HEK293T (cell line): ENCODE measurements around the gene PCDH11Y.
"Not testable (repeated sequence)": the region's sequence is repeated elsewhere in the genome, so short reads cannot be mapped to it uniquely, and the experiment has no call there.

ENCODE experiments used
- CTBP1 ChIP-seq: fragments of 450-650 bp; IDR thresholded peaks from 2 replicates; pipeline ENCODE4 v1.6.1; 2016; ENCODE audit warnings: borderline replicate concordance
- L3MBTL2 ChIP-seq: fragments of 450-650 bp; conservative IDR thresholded peaks from 2 replicates; pipeline ENCODE4 v1.6.1; 2016; ENCODE audit warnings: mild to moderate bottlenecking
- SUZ12 ChIP-seq: fragments of 450-650 bp; IDR thresholded peaks from 2 replicates; pipeline ENCODE4 v1.6.1; 2016; ENCODE audit warnings: mild to moderate bottlenecking

DNA sequence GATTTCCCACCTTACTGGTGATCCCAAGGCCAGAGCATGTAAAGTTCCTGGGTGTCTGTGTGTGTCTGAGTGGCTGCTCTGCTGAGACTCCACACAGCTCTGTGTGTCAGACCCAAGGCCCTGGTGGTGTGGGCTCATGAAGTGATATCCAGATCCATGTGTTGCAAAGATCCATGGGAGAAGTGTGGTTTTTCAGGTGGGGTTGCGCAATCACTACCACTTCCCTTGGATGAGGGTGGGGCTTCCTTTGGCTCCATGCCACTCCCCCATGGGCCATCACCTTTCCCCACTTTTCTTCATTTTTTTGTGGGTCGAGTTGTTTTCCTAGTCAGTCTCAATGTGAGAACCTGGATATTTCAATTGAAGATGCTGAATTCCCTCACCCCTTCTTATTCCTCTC, 182.9 kb downstream of the PCDH11Y start:
- TF ChIP-seq SUZ12, L3MBTL2, CTBP1: not testable (repeated sequence)
